T-helper 1 cell (primary cell): ENCODE results near the gene ADAMTS3.

ENCODE experiments used
- DNase-seq, 5 donors: peaks; one replicate each; pipeline ENCODE4 v3.0.0-alpha.2; 2012 to 2020

ADAMTS3 gene

DNA sequence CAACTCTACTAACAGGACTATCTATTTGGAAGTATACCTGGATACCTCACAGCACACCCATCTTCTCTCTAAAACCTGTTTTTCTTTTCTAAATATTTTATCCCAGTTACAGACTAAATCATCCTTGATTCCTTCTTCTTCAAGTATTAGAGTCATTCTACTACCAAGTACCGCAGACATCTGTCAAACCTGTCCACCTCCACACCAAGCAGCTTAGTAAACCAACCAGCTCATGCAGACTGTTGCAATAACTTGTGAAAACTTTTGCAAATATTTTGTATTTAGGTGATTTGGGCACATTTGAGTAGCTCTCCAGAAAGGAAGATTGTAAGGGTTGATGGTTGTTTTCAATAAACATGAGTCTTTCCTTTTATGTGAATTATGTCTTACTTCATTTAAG lies 238.6 kb downstream of the ADAMTS3 start:
- DNase-seq = no peak

DNA sequence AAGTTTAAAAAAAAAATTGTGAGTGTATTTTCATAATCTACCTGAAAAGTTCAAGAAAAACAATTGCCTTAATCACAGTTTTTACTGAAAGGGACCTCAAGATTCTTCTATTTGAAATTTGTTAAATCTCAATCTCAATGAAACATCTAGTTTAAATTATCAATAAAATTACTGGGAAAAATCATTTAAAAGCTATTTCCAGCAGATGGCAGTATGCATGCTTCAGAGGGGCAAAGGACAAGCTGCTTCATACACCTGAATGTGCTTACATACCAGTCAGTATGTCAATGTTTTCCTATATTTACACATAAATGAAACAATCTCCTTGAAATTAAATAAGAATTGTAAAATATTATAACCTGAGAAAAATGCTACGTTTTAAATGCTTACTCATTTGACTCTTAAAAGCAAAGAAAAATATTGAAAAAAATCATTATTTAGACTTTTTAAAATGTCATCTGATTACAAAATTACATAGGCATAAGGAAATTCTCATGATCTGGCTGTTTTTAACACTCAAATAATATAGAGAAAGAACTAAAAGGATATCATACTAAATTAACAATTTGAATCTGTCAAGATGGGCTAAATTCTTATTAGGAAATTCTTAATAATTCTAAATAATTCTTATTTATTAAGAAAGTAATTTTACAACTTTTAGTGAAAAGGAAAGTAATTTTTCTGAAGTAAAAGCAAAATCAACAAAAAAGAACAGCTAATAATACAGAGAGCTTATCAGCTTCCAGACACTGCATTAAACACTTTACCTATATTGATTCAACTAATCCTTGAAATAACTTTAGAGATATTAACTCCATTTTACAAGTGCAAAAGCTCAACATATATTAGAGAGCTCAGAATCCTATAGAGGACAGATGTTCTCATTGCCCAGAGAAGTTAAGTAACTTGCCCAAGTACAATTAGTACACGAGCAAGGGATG lies 242.1 kb downstream of the ADAMTS3 start:
- peak in 1 of 5 donors; percentile 2 for DNase-seq

DNA sequence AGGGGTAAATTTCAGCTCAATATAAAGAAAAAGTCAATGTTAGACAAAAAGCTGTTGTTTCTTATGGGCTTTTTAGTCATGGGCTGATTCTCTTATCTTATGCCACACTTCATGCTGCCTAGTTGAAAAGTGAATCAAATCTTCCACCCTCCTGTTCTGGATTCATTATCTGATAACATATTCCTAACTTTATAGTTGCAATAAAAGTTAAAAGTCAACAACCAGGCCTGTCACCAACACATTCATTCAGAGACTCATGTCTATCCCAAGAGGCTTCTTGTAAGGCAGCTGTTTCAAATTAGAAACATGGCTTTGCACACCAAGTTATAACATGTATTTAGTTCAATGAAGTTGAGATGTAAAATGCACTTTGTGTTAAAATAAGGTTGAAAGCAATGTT lies 243.8 kb downstream of the ADAMTS3 start:
- no peak for DNase-seq

DNA sequence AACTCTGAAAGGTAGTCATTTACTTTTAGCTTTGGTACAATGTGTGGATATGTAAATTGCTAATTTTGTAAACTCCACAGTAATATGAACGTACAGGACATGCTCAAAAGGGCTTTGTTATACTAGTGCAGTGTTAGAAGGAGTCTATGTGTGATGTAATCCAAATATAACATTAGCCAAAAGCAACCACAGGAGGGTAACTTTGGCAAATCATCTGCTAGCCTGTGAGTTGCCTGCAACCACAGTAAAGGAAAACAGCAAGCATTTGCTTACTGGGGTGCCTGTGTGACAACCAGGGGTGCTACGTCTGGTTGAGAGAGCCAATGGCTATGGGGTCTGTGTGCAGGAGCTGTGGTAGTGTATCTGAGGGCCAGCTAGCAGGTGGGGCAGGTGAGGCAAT lies 245.8 kb downstream of the ADAMTS3 start:
- no peak for DNase-seq

DNA sequence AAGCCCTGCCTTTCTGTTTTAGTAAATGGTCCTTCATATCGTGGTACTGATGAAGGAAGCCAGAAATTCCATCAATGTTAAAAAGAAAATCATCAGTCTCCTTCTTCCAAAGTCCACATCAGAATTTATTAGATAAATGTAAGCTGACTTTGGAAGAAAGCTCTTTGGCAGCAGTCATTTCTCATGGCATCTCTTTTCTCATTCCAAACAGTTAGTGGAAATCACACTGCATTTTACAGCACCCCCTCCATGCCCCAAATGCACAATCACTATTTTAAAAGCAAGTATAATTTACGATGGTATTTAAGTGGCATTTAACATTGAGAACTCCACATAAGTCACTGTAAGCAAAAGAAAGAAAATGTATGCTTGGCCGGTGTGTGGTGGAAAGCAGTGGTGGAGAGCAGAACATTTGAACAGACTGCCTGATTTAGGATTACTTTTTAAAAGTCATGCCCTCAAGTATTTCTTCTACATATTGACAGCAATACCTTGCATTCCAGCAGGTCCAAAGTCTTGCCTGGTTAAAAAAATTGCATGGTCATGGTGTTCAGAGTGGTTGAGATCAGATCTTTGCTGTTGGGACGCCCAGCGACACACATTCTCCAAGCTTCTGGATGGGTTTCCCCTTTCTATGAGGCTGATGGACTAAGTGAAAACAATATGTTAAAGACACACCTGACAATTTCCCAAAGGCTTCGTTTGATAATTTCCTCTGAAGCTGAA lies 248.6 kb downstream of the ADAMTS3 start:
- no peak for DNase-seq

DNA sequence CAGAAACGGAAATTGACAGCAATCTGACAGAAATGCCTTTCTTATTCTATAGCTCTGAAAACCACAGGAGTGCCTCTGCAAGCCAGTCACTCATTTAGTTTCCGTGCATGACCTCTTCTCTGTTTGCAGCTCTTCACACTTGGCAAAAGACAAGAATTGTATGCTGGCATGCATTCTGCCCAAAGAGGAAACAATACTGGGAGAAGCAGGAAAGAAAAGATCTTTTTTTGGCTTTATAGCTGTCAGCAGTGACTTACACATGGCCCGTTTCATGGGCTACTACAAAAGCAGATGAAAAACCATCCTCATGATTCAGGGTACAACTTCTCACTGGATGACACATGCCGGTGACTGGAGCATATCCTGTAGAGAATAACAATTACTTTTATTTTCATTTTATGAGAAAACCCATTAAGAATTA lies 249.4 kb downstream of the ADAMTS3 start:
- DNase-seq = peak in 1 of 5 donors; percentile 6

DNA sequence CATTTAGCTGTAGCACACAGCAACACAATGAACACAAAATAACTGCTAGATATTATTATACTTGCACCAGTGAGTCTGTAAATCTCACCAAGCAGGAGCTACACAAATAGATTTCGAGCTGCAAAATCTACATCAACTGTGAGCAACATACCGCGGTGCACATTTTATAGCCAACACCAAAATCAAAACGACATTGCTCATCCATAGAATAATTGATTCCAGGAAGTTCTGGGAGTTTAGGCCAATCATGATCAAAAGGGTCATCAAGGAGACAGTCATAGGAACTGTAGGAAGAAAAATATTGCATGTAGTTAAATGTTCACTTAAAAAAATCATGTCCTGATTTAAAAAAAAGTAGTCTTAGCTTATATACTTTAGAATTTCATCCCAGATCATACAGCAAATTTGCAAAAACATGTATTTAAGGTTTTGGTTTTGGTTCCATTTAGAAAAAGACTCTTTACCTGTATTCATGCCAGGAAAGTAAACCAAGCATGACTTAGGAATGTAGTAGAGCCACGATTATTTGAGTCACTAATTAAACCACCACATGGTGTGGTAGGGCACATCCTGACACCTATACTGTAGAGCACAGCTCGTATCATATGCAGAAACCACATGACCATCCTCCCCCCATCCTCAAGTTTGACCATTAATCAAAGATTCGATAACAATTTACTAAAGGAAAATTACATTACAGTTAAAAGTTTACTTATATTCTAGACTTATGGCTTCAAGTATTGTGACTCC lies 250.4 kb downstream of the ADAMTS3 start:
- DNase-seq = no peak

DNA sequence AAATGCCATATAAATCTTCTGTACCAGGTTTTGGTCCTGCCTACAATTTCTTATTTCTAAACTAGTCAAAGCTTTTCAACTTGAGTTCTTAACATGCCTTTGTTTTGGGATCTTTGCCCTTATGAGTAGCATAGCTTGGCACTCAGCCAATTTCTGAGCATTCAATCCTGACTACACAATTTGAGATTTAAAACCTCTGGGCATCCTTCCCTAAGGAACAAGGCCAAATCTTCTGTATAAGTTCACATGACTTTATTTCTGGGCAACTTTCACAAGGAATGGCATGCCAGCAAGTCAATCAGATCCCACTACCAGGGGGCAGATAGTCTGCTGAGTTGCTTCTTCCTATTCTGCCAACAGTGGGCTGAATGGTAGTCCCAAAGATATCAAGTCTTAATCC lies 254.2 kb downstream of the ADAMTS3 start:
- no peak for DNase-seq

DNA sequence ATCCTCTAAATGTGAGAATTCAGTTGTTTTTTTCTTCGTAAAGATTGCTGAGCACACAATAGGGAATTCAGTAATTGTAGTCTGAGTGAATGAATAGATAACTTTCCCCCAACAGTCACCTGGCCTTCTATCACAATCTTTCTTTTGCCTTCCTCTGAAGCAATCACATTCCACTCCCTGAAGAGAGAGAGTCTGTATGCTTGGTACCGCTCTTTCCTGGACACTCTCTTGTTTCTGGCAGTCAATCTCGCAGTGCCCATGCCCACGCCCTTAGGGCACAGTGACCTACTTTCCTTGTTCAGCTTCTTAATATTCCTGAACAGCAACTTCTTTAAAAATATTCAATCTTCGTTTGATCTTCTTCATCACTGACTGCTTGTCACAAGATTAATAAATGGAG lies 255.9 kb downstream of the ADAMTS3 start:
- no peak for DNase-seq

DNA sequence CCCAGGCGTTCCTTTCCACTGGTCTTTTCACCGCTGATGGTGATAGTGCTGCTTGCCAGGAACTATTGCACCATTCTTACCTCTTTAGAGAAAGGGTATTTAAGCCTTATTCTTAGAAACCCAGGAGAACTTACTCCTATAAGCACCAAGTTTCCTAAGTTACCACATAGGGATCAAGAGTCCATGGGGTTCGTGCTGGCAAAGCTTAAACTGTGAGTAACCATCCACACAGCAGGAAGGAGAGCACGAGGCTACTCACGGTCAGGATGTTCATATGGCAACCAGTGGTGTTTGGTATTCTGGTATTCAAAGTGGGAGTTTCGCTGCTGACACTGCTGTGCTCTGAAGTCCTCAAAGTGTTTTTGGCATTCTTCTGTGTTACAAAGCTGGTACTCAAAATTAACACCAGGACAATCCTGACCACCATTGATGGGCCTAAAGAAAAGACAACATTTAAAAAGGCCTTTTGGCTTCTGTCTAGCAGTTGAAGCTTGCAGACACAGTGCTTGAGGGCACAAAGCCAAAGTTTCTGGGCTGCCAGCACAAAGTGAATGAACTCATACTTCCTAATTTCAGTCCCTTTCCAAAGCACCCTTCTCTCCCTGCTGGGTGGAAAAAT lies 256.9 kb downstream of the ADAMTS3 start:
- DNase-seq = no peak

DNA sequence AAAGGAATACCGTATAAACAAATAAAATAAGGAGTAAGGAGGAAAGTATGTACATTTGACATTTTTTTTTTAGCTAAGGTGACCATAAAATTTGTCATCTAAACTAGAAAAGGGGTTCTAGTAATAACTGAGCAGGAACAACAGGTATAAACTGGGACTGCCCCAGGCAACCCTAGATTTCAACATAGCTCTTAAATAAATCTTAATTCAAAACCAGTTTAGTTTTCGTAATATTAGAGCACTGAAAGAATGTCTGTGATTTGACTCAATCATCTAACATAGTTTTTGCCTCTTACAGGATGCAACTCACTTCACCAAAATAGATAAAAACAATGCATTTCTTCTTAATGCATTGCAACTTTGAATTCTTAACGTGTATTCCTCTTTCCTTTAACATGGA lies 257.7 kb downstream of the ADAMTS3 start:
- DNase-seq = no peak

DNA sequence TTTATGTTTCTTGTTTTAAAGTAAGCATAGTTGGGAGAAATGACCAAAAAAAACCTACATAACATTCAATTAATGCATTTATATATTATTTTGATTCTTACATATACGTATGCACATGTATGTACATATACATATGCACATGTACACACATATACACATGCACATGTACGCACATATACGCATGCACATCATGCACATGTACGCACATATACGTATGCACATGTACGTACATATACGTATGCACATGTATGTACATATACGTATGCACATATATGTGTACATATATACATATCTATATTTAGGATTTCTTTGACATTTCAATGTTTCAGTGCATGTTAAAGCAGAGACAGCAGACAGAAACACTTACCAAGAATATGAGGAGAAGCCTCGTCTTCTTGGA lies 263.4 kb downstream of the ADAMTS3 start:
- DNase-seq = no peak

DNA sequence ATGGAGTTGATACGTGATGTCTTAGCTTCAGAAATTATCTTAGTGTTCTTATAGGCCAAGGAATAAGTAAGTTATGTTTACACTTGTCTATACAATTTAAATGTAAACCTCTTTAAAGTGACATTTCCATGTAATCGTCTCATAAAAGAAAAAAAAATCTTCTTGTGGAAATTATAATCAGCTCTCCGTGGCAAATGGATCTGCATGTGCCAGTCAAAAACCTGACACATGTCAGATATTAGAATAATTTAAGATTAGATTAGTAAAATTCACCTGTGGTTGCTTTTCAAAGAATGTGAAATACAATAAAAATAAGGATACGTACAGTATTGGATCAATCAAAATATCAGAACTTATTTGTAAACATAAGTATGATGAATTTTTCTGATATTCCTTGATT lies 263.9 kb downstream of the ADAMTS3 start:
- DNase-seq = no peak

DNA sequence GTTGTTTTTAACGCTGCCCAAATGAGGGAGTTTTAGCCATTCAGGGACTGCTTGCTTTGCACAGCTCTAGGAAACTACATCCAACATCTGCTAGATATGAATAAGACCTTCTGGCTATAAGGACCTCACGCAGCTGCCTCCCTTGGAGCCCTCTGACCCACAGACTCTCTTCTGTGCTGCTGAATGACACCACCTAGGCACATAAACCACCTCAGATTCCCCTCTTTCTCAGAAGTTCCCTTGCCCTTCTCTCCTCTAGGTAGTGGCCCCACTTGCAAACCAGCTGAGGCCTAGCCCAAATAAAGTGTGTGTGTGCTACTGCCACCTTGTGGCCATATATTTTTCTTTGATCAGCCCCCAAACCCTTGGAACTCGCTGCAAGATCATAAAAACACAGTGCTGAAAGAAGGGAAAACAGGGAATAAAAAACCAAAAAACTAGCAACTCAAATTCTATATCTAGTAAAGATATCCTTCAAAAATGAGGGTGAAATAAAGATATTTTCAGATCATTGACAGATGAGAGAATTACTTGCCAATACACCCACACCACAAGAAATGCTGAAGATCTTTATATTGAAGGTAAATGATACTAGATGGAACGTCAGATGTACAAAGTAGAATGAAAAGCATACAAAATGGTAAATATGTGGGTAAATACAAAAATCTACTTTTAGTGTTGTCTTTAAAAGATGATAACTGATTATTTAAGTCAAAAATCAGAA lies 265.9 kb downstream of the ADAMTS3 start:
- peak in 3 of 5 donors; percentile 10 to 13 (median 12) for DNase-seq

DNA sequence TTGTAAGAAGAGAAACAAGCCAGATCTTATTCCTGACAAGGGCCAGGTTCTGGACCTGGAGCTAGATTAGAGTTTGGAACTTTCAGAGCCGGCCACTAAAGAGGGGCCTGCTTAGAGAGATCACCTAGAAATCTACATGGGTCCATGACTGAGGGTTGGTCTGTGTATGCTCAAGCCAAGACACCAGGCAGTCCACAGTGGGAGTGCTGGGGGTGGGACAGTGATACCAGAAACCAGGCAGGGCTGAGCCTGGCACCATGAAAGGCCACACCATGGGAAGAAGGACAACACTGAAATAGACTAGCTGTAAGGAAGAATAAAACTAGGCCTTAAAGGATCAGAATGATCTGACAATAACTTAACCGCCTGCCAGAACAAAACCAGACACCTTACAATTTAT lies 267.3 kb downstream of the ADAMTS3 start:
- no peak for DNase-seq

DNA sequence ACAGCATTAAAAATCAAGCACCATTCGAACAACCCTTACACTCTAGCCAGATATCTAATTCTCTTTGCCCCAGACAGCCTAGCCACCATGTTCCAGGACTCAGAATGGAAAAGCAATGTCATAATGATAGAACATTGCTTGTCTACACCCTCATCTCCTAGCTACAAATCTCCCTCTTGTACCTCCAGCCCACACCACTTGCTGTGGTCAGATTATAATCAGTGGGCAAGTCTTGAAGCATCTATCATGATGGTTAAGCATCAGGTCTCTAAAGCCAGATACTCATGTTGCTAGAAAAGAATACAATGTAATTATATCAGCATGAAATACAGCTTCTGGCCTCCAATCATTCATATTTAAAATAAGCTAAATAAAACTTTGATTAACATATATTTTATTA lies 268.9 kb downstream of the ADAMTS3 start:
- no peak for DNase-seq

DNA sequence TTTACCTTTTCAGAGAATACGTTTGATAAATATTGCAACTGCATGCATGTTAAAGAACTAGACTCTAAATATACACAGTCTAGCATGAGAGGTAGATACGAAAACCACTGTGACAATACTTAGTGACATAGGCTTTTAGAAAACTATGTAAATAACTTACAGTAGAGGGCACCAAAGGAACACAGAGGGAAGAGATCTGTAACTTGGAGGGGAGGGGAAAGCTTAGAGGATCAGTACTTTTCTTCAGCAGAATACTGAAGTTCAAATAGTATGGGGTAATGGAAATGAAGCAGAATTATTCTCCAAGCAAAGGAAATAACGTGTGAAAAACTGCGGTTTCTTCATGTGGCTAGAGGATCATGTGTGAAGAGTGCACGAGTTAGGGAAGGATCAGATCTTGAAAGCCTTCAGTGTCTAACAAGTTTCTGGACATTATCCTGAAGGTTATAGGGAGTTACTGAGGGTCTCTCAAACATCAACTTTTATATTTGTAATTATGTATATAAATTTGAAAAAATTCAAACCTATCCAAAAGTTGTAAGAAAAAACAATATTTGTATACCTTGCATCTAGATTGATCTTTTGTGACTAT lies 273.0 kb downstream of the ADAMTS3 start:
- no peak for DNase-seq

DNA sequence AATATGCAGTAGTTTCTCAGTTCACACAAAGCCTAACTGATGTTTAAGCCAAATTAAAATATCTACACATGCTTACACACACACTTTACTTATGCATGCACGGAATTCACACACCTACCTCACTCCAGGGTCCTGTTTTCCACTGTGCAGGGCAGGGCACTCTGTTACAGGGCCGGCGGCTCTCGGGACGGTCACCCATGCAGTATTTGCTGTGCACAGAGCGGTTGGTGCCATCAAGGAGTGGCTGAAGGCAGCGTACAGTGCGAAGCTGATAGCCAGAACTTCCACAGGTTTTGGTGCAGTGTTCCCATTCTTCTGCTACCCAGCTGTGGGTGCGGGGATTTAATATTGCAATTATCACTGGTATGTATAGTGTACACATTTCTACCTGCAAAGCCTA lies 278.3 kb downstream of the ADAMTS3 start:
- DNase-seq = no peak

DNA sequence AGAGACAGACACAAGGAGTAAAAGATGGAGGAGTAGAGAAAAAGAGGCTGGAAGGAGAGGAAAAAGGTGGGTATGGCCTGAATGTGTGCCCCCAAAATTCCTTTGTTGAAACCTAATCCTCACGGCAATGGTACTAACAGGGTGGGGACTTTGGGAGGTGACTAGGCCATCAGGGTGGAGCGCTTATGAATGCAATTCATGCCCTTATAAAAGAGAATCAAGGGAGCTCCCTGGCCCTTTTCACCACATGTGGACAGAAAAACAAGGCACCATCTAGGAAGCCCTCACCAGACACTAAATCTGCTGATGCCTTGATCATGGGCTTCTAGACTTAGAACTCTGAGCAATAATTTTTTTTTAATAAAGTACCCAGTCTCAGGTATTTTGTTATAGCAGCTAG lies 282.1 kb downstream of the ADAMTS3 start:
- DNase-seq = no peak

DNA sequence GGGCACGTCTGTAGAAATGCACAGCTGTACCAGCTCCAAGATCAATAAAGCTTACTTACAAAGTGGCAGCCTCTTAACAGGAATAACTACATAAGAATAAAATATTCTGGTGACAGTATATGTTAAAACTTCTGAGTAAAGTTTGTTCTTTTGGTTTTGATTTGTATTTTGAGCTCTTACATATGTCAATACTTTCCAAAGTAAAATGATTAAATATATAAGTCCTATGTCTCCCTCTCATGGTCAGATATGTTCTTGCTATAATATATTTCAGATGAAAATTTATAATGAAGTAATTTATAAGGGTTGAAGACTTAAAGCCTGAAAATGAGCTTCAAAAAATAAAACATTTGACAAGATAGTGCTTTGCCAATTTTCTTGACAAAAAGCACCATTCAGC lies 282.8 kb downstream of the ADAMTS3 start:
- DNase-seq = no peak

DNA sequence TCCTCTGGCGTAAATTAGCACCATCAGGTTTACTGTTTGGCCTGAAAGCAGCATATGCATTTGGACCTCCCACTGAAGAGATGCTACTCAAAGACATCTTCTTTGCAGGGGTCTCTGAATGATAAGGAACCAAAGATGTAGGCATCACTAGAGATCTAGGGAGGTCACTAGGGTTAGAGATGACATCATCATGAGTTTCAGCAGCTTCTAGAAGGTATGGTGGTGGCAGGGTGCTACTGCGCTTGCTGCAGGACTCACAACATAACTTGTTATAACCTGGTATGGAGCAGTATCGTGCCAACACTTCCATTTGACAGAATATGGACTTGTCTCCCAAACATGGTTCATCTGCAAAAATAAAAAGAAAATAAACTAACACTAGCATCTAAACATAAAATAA lies 285.7 kb downstream of the ADAMTS3 start:
- DNase-seq = no peak

DNA sequence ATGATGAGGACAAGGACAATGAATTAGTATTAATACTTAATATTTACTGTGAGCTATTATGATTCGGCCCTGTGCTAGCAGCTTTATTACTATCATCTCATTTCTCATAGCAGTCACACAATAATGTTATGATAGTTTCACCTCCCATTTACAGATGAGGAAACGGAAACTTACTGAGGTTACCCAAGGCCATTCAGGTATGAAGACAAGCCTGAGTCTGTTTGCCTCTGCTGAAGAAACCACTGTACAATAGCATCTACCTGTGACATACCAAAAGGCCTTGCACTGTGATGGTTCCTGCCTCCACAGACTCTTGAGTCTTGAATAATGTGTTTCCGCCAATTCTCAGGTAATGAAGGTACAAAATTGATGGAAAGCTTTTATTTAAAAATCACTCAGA lies 288.8 kb downstream of the ADAMTS3 start:
- no peak for DNase-seq
